ENCODE measurements around the gene IRF5. TPM values are rescaled to one million over a fixed set of nuclear protein-coding genes. Genes with fewer than 3 reads are reported as not detected.

IRF5 gene
- total RNA-seq, 2 experiments from 2014 or later, result 7.7 to 8.2 TPM

Other genes with a start within 250 kb of the IRF5 start
- 10 to 100 TPM; 26.0 to 30.2 TPM for gene CALU, start 198.6 kb upstream of the IRF5 start, total RNA-seq
- not detected for gene OPN1SW, start 162.1 kb upstream of the IRF5 start, total RNA-seq
- gene CCDC136, start 146.0 kb upstream of the IRF5 start, total RNA-seq, result 10 to 100 TPM; 13.8 to 14.5 TPM
- gene FLNC, start 107.5 kb upstream of the IRF5 start, total RNA-seq, result not detected
- gene ATP6V1F, start 75.1 kb upstream of the IRF5 start, total RNA-seq, result 100 to 1,000 TPM; 134 TPM
- gene KCP, start 27.2 kb upstream of the IRF5 start, total RNA-seq, result under 1 TPM; 0.57 to 0.69 TPM
- 10 to 100 TPM; 43.0 to 43.9 TPM for gene TNPO3, start 117.2 kb downstream of the IRF5 start, total RNA-seq
- 10 to 100 TPM in 1 of 2 experiments, 1 to 10 TPM in 1; 9.5 to 10.0 TPM for gene TSPAN33, start 206.8 kb downstream of the IRF5 start, total RNA-seq

Data from activated naive CD8-positive, alpha-beta T cell treated with anti-CD3 and anti-CD28 coated beads, Interleukin-2, amount 10 ng/mL, durations not matched to agents 7 days and 5 days (primary cell).